GM21717 (cell line): ENCODE results near the gene KRTAP9-9.
"Not testable (repeated sequence)": the region's sequence is repeated elsewhere in the genome, so short reads cannot be mapped to it uniquely, and the experiment has no call there.

Source experiments
- ATAC-seq: cut with Tn5 transposase; IDR thresholded peaks from one replicate; pipeline ENCODE4 v1.9.1; 2021; ENCODE audit warnings: mild to moderate bottlenecking, moderate library complexity; ENCODE audit not compliant: unreplicated experiment

Gene KRTAP9-9

GRCh38 chr17:41264599-41264998 lies 9.4 kb downstream of the KRTAP9-9 start:
- ATAC-seq = no peak

- ATAC-seq = no peak
These were observed 9.9 kb downstream of the KRTAP9-9 start, which contains the start of gene KRTAP9-6 for GRCh38 chr17:41265078-41265477. TSS of gene KRTAP9-6 (plus strand) at chr17:41265378. CDS start at chr17:41265378, 0 bp downstream.

- no peak for ATAC-seq
These were observed 12.5 kb downstream of the KRTAP9-9 start for GRCh38 chr17:41267711-41268110.

- not testable (repeated sequence) for ATAC-seq
These were observed 16.1 kb downstream of the KRTAP9-9 start for GRCh38 chr17:41271323-41271722.

- ATAC-seq = no peak
These were observed 16.7 kb downstream of the KRTAP9-9 start for GRCh38 chr17:41271858-41272257.

- not testable (repeated sequence) for ATAC-seq
These were observed 20.5 kb downstream of the KRTAP9-9 start, which contains the start of gene KRTAP9-7 for GRCh38 chr17:41275648-41276190. TSS of gene KRTAP9-7 (plus strand) at chr17:41275698. CDS start at chr17:41275698, 0 bp downstream.

- ATAC-seq = no peak
These were observed 23.2 kb downstream of the KRTAP9-9 start for GRCh38 chr17:41278176-41278955.

GRCh38 chr17:41284043-41284442 lies 28.9 kb downstream of the KRTAP9-9 start:
- ATAC-seq = no peak

GRCh38 chr17:41284546-41284945 lies 29.4 kb downstream of the KRTAP9-9 start:
- ATAC-seq = no peak

GRCh38 chr17:41287050-41287449 lies 31.9 kb downstream of the KRTAP9-9 start:
- no peak for ATAC-seq

- ATAC-seq = no peak
These were observed 38.8 kb downstream of the KRTAP9-9 start for GRCh38 chr17:41294016-41294415.

- no peak for ATAC-seq
These were observed 41.7 kb downstream of the KRTAP9-9 start for GRCh38 chr17:41296846-41297245.

GRCh38 chr17:41298458-41299135 lies 43.4 kb downstream of the KRTAP9-9 start:
- ATAC-seq = no peak

- no peak for ATAC-seq
These were observed 46.1 kb downstream of the KRTAP9-9 start for GRCh38 chr17:41301204-41301790.

GRCh38 chr17:41301916-41302901 lies 47.0 kb downstream of the KRTAP9-9 start, which contains the start of gene KRTAP29-1:
TSS of gene KRTAP29-1 (minus strand) at chr17:41302851. CDS start at chr17:41302851, 0 bp downstream.
- ATAC-seq = no peak

GRCh38 chr17:41302981-41303380 lies 47.8 kb downstream of the KRTAP9-9 start:
- no peak for ATAC-seq

GRCh38 chr17:41304091-41304490 lies 48.9 kb downstream of the KRTAP9-9 start:
- no peak for ATAC-seq
